Panc1 (cell line): ENCODE results near the gene ATE1. TPM values are rescaled to one million over a fixed set of nuclear protein-coding genes. Genes with fewer than 3 reads are reported as not detected.
"Not testable (repeated sequence)": the region's sequence is repeated elsewhere in the genome, so short reads cannot be mapped to it uniquely, and the experiment has no call there.

Experiments
- ATAC-seq: fragments of 200-7000 bp; cut with Tn5 transposase; 2 replicates; pipeline ENCODE4 v1.9.1; 2020; ENCODE audit warnings: mild to moderate bottlenecking, moderate library complexity
- BruUV-seq: library from RNA; stranded (reverse); fragments of 400-500 nt; replicated peaks from 2 replicates; lab custom pipeline; 2021; lab: Mats Ljungman, UMichigan
- CTCF ChIA-PET: fragments of 300-600 bp; sonication (Branson Sonifier 250); formaldehyde crosslinking; loops from one replicate; lab custom pipeline; 2022; ENCODE audit warnings: antibody characterized with exemption; lab: Charles Lee
- POLR2A ChIA-PET: fragments of 300-600 bp; sonication (Branson Sonifier 250); formaldehyde crosslinking; loops from one replicate; lab custom pipeline; 2022; ENCODE audit warnings: antibody characterized with exemption; lab: Charles Lee
- DNase-seq: peaks from one replicate; pipeline ENCODE4 v3.0.0-alpha.2; 2010; ENCODE audit warnings: low read depth, low spot score
- H3K27ac ChIP-seq: 2 replicates; pipeline ENCODE4 v1.5.1; 2011; ENCODE audit warnings: mild to moderate bottlenecking, low read length, inconsistent platforms
- H3K27me3 ChIP-seq: fragments of 200-500 bp; sonication (Bioruptor generic); 2 replicates; pipeline ENCODE4 v1.6.0; 2014; ENCODE audit warnings: low read length, inconsistent platforms; ENCODE audit not compliant: control insufficient read depth, insufficient read depth
- H3K36me3 ChIP-seq: fragments of 200-500 bp; sonication (Bioruptor generic); 2 replicates; pipeline ENCODE4 v1.5.1; 2014; ENCODE audit warnings: inconsistent platforms, mild to moderate bottlenecking, low read length, moderate library complexity; ENCODE audit not compliant: control insufficient read depth, insufficient read depth
- H3K4me1 ChIP-seq: 2 replicates; pipeline ENCODE4 v1.5.1; 2011; ENCODE audit warnings: inconsistent platforms, mild to moderate bottlenecking, low read length, moderate library complexity; ENCODE audit not compliant: control insufficient read depth, insufficient read depth
- H3K4me3 ChIP-seq, 2 experiments: 2 replicates each; pipeline ENCODE4 v1.5.1; 2011 to 2012; ENCODE audit warnings: low read depth in 2 of 2, low read length in 2 of 2, mild to moderate bottlenecking in 2 of 2, inconsistent platforms in 1 of 2, moderate library complexity in 1 of 2
- H3K9me3 ChIP-seq: fragments of 200-500 bp; sonication (Bioruptor generic); 2 replicates; pipeline ENCODE4 v1.5.1; 2014; ENCODE audit warnings: low read depth, mild to moderate bottlenecking, inconsistent platforms, low read length, moderate library complexity; ENCODE audit not compliant: control insufficient read depth, insufficient read depth
- POLR2AphosphoS5 ChIP-seq: IDR thresholded peaks from 2 replicates; pipeline ENCODE4 v1.6.1; 2012; ENCODE audit warnings: mild to moderate bottlenecking, low read depth, low read length, moderate library complexity
- SIN3A ChIP-seq: IDR thresholded peaks from 2 replicates; pipeline ENCODE4 v1.6.1; 2012; ENCODE audit warnings: low read depth, mild to moderate bottlenecking, low read length, moderate library complexity, borderline replicate concordance; ENCODE audit not compliant: insufficient read depth
- TCF7L2 ChIP-seq: IDR thresholded peaks from 2 replicates; pipeline ENCODE4 v1.6.1; 2011; ENCODE audit warnings: mild to moderate bottlenecking, low read depth, low read length, inconsistent platforms
- in situ Hi-C: cut with HindIII; loops from 2 replicates; pipeline ENCODE4 v1.10.0; 2016; ENCODE audit warnings: low sequenced_read_pairs, low pct_unique_long_range_greater_than_20kb
- intact Hi-C: fragments of 100-400 bp; cut with micrococcal nuclease; formaldehyde crosslinking; loops from one replicate; pipeline ENCODE4 v1.10.0; 2022; ENCODE audit not compliant: unreplicated experiment
- total RNA-seq: library from RNA; stranded (reverse); gene quantifications from one replicate; pipeline ENCODE4 v1.2.1, GENCODE V29; 2021; ENCODE audit not compliant: unreplicated experiment
- TF ChIP-seq, protein P1 (sequence below): fragments of 450-650 bp; IDR thresholded peaks from 2 replicates; pipeline ENCODE4 v1.5.1; 2017; ENCODE audit warnings: mild to moderate bottlenecking
- TF ChIP-seq, protein P2 (sequence below), 2 experiments: IDR thresholded peaks; 2 replicates each; pipeline ENCODE4 v1.6.1; 2011 to 2012; ENCODE audit warnings: low read depth in 2 of 2, control low read depth in 1 of 2, low read length in 1 of 2, mild to moderate bottlenecking in 1 of 2, moderate library complexity in 1 of 2; ENCODE audit not compliant: insufficient read depth in 1 of 2

Gene ATE1
- total RNA-seq, 1 experiment from 2014 or later: 45.5 TPM

DNA sequence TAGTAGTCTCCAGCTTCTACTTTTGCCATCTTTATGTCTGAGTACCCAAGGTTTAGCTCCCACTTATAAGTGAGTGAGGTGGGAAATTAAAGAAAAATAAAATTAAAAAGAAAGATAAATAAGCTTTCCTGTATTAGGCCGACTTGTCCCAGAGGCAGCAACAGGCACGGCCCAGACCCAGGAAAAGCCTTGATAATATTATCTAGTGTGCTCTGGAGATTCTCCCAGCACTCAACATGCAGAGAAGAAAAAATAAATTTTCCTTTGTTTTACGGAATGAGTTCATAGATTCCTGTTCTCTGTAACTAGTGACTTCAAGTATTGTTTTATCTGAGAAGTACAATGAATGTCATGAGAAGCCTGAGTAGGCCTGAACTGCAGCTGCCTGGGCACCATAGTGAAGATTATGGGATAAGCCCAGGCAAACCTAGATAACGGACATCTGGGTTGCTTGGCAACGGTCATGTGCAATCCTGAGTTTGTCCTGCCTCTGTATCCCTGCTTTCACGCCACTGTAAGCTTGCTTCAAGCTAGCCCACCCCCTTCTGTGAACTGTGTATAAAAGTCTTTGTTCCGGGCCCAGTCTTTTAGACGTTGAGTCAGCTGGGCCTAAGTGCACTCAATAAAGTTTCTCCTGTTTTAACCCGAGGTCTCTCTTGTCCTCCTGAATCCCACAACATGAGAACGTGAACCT, 6.4 kb downstream of the ATE1 start:
- BruUV-seq: no TSS peak
- Histone ChIP-seq H3K27ac (no peak overlapping the region), H3K36me3 (no peaks in the 10 kb centered on the region), H3K4me1 (peaks cover 4% of the 10 kb centered on the region; the same call in 1 of the 2 replicates), H3K27me3 (no peaks in the 10 kb centered on the region), H3K9me3 (no peaks in the 10 kb centered on the region), H3K4me3 (no peak overlapping the region)
- POLR2A ChIA-PET: no interaction called here
- CTCF ChIA-PET: no interaction called here
- in situ Hi-C loops (no loop called here), intact Hi-C loops (no loop called here)
- ATAC-seq: no peak
- no peak for DNase-seq
- TF ChIP-seq, protein P1, sequence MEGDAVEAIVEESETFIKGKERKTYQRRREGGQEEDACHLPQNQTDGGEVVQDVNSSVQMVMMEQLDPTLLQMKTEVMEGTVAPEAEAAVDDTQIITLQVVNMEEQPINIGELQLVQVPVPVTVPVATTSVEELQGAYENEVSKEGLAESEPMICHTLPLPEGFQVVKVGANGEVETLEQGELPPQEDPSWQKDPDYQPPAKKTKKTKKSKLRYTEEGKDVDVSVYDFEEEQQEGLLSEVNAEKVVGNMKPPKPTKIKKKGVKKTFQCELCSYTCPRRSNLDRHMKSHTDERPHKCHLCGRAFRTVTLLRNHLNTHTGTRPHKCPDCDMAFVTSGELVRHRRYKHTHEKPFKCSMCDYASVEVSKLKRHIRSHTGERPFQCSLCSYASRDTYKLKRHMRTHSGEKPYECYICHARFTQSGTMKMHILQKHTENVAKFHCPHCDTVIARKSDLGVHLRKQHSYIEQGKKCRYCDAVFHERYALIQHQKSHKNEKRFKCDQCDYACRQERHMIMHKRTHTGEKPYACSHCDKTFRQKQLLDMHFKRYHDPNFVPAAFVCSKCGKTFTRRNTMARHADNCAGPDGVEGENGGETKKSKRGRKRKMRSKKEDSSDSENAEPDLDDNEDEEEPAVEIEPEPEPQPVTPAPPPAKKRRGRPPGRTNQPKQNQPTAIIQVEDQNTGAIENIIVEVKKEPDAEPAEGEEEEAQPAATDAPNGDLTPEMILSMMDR: no peak
- TF ChIP-seq TCF7L2 (no peak), SIN3A (no peak), POLR2AphosphoS5 (no peak)
- TF ChIP-seq, protein P2, sequence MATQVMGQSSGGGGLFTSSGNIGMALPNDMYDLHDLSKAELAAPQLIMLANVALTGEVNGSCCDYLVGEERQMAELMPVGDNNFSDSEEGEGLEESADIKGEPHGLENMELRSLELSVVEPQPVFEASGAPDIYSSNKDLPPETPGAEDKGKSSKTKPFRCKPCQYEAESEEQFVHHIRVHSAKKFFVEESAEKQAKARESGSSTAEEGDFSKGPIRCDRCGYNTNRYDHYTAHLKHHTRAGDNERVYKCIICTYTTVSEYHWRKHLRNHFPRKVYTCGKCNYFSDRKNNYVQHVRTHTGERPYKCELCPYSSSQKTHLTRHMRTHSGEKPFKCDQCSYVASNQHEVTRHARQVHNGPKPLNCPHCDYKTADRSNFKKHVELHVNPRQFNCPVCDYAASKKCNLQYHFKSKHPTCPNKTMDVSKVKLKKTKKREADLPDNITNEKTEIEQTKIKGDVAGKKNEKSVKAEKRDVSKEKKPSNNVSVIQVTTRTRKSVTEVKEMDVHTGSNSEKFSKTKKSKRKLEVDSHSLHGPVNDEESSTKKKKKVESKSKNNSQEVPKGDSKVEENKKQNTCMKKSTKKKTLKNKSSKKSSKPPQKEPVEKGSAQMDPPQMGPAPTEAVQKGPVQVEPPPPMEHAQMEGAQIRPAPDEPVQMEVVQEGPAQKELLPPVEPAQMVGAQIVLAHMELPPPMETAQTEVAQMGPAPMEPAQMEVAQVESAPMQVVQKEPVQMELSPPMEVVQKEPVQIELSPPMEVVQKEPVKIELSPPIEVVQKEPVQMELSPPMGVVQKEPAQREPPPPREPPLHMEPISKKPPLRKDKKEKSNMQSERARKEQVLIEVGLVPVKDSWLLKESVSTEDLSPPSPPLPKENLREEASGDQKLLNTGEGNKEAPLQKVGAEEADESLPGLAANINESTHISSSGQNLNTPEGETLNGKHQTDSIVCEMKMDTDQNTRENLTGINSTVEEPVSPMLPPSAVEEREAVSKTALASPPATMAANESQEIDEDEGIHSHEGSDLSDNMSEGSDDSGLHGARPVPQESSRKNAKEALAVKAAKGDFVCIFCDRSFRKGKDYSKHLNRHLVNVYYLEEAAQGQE (IDR thresholded peaks at IDR 0.05; ENCODE audit: insufficient read depth in 1 of 2, low read depth in 2 of 2, low read length in 1 of 2): no peak

- no peaks in the 10 kb centered on the region for H3K9me3 ChIP-seq
- H3K4me3 ChIP-seq: no peak overlapping the region
- TF ChIP-seq SIN3A (no peak), POLR2AphosphoS5 (no peak), TCF7L2 (no peak)
- TF ChIP-seq, protein P2 (IDR thresholded peaks at IDR 0.05; ENCODE audit: insufficient read depth in 1 of 2, low read depth in 2 of 2, low read length in 1 of 2): no peak
- TF ChIP-seq, protein P1: no peak
- no peak overlapping the region for H3K27ac ChIP-seq
- H3K36me3 ChIP-seq: no peaks in the 10 kb centered on the region
- no peaks in the 10 kb centered on the region for H3K4me1 ChIP-seq
- DNase-seq (no peak), ATAC-seq (no peak)
- in situ Hi-C loops (no loop called here), intact Hi-C loops (no loop called here)
- no TSS peak for BruUV-seq
- ChIA-PET CTCF (no interaction called here), POLR2A (no interaction called here)
- H3K27me3 ChIP-seq: no peaks in the 10 kb centered on the region
Observed at GRCh38 chr10:121919666-121920065, 8.2 kb downstream of the ATE1 start.

GRCh38 chr10:121918800-121919199, 9.0 kb downstream of the ATE1 start:
- H3K4me3 ChIP-seq, intact Hi-C loops, H3K36me3 ChIP-seq, H3K27me3 ChIP-seq, POLR2A ChIA-PET, H3K9me3 ChIP-seq, ATAC-seq, in situ Hi-C loops, DNase-seq, H3K4me1 ChIP-seq, BruUV-seq, H3K27ac ChIP-seq, CTCF ChIA-PET: not testable (repeated sequence)
